ENCODE results near the gene EEFSEC. TPM values are rescaled to one million over a fixed set of nuclear protein-coding genes. Genes with fewer than 3 reads are reported as not detected.

EEFSEC gene
- total and polyA plus RNA-seq, 2 of the 8 experiments (the other 6 are each of a cell fraction or from before 2014, with no cell fraction given): 13.1 to 19.8 TPM

GRCh38 chr3:128185630-128186447 is 32.6 kb downstream of the EEFSEC start:
- H3K23me2 ChIP-seq (ENCODE audit: low read depth, low read length): 0 out of 2 replicates have a peak, but pooled peaks cover 1% of the 10 kb centered on the region
- H3K79me1 ChIP-seq (ENCODE audit: low read depth, low read length): no peaks in the 10 kb centered on the region; the same call in 1 of the 2 replicates
- H4K91ac ChIP-seq (replicated peaks; ENCODE audit: insufficient read length, low read length): no peak overlapping the region
- no peak overlapping the region for H2BK12ac ChIP-seq (ENCODE audit: low read depth, low read length)
- H3K4ac ChIP-seq (replicated peaks; ENCODE audit: insufficient read length, low read depth, low read length): no peak overlapping the region
- WGBS, 2 experiments (ENCODE audit: extremely low coverage in 1 of 2, insufficient coverage in 1 of 2, insufficient read length in 1 of 2, insufficient replicate concordance in 2 of 2, low coverage in 1 of 2, low lambda C conversion rate in 2 of 2, missing lambda C conversion rate in 1 of 2): 96% methylated on average over 3 of the region's 3 CpGs; no CpG with 5 or more reads in 1 of the 2 experiments
- DNase-seq (ENCODE audit: low read depth in 1 of 2, low spot score in 2 of 2): no peak
- no peak overlapping the region for H4K5ac ChIP-seq (ENCODE audit: insufficient read length, low read depth, low read length)
- H2BK15ac ChIP-seq (ENCODE audit: low read length): no peak overlapping the region
- POLR2A ChIA-PET (ENCODE audit: partially characterized antibody): interaction anchor here (1.5 kb wide), 1 partner anchor 9 kb away, joined by 6 read pairs; no protein-coding TSS in a partner anchor
- no peak overlapping the region for H2BK120ac ChIP-seq (replicated peaks; ENCODE audit: low read depth, low read length)
- no peak for FAIRE-seq
- no peaks in the 10 kb centered on the region for H3K36me3 ChIP-seq (ENCODE audit: control insufficient read depth in 2 of 4, insufficient read depth in 4 of 4, low read length in 3 of 4)
- no peak overlapping the region for H3K56ac ChIP-seq (replicated peaks; ENCODE audit: insufficient read length, low read depth, low read length)
- no peak overlapping the region for H2AK5ac ChIP-seq (ENCODE audit: low read depth, low read length)
- no peaks in the 10 kb centered on the region for H3K27me3 ChIP-seq (replicated peaks in 1 of 4; ENCODE audit: control insufficient read depth in 3 of 4, extremely low read depth in 1 of 4, insufficient read depth in 3 of 4, low read length in 3 of 4)
- TF ChIP-seq NANOG (IDR thresholded peaks at IDR 0.05; ENCODE audit: insufficient read depth, low read depth, low read length, poor library complexity, severe bottlenecking): no peak
- H3K18ac ChIP-seq (ENCODE audit: extremely low read depth, low read length): no peak overlapping the region
- no peak overlapping the region for H3K23ac ChIP-seq (ENCODE audit: insufficient read length)
- H2BK20ac ChIP-seq (ENCODE audit: low read length): no peak overlapping the region
- no peak overlapping the region for H2BK5ac ChIP-seq (ENCODE audit: low read depth, low read length)
- H4K20me1 ChIP-seq (replicated peaks in 1 of 2; ENCODE audit: control insufficient read depth in 1 of 2, insufficient read depth in 2 of 2, low read length in 2 of 2): peaks cover 0 to 1% of the 10 kb centered on the region in 2 experiments
- H2AFZ ChIP-seq (ENCODE audit: low read length): no peak overlapping the region
- CTCF ChIA-PET (ENCODE audit: partially characterized antibody): interaction anchor here (0.7 to 1.5 kb wide), 3 partner anchors 9 to 223 kb away, joined by 3 to 6 read pairs (median 3); no protein-coding TSS in a partner anchor
- no peaks in the 10 kb centered on the region for H3K9me3 ChIP-seq (ENCODE audit: insufficient read depth in 2 of 2, low read depth in 1 of 2, low read length in 1 of 2)
- no peak overlapping the region for H3K14ac ChIP-seq (ENCODE audit: insufficient read length)
- H3K79me2 ChIP-seq (ENCODE audit: control insufficient read depth in 1 of 2, insufficient read depth in 2 of 2, low read length in 2 of 2): no peaks in the 10 kb centered on the region; a peak in 1 of 4 replicates
- no peak overlapping the region for H3K9ac ChIP-seq (replicated peaks in 1 of 4; ENCODE audit: extremely low read depth in 1 of 4, low read depth in 3 of 4, low read length in 3 of 4)
- no peak overlapping the region for H3K4me3 ChIP-seq (ENCODE audit: extremely low read depth in 1 of 4, insufficient read depth in 2 of 4, low read depth in 3 of 4, low read length in 4 of 4)
- no peak overlapping the region for H4K8ac ChIP-seq (ENCODE audit: extremely low read depth, insufficient read depth, low read length)
- H3K27ac ChIP-seq (ENCODE audit: low read depth, low read length): no peak overlapping the region
- H3K4me2 ChIP-seq (ENCODE audit: insufficient read depth in 1 of 2, low read depth in 2 of 2, low read length in 2 of 2): no peak overlapping the region
- H3K4me1 ChIP-seq (replicated peaks in 1 of 4; ENCODE audit: control insufficient read depth in 3 of 4, insufficient read depth in 4 of 4, low read length in 3 of 4): no peaks in the 10 kb centered on the region
